ENCODE measurements around the gene SNRPA.
A peak's percentile ranks its signal among the peaks of the same experiment; 100 is the strongest.
"Not testable (repeated sequence)": the region's sequence is repeated elsewhere in the genome, so short reads cannot be mapped to it uniquely, and the experiment has no call there.

The SNRPA gene

GRCh38 chr19:40745402-40745780 lies 5.6 kb upstream of the SNRPA start:
- DNase-seq (ENCODE audit: insufficient read length, low spot score) (no peak), FAIRE-seq (no peak)

GRCh38 chr19:40747536-40747935 lies 3.5 kb upstream of the SNRPA start:
- no peak for TF ChIP-seq POLR2A (IDR thresholded peaks at IDR 0.05; ENCODE audit: low read depth, low read length)
- DNase-seq (ENCODE audit: insufficient read length, low spot score) (no peak), FAIRE-seq (no peak)

More at GRCh38 chr19:40745402-40745780, 5.6 kb upstream of the SNRPA start:
- no peak for TF ChIP-seq POLR2A (IDR thresholded peaks at IDR 0.05; ENCODE audit: low read depth, low read length)

GRCh38 chr19:40750058-40750873 lies 737 bp upstream of the SNRPA start, which contains the start of gene ACTMAP:
ACTMAP (minus strand) TSS chr19:40750477; CDS start chr19:40749803, 674 bp downstream.
- peak; percentile 31; the same call in 1 of the 2 replicates for TF ChIP-seq POLR2A (IDR thresholded peaks at IDR 0.05; ENCODE audit: low read depth, low read length)
- DNase-seq (ENCODE audit: insufficient read length, low spot score) (peak; percentile 99), FAIRE-seq (peak; percentile 89)

DNA sequence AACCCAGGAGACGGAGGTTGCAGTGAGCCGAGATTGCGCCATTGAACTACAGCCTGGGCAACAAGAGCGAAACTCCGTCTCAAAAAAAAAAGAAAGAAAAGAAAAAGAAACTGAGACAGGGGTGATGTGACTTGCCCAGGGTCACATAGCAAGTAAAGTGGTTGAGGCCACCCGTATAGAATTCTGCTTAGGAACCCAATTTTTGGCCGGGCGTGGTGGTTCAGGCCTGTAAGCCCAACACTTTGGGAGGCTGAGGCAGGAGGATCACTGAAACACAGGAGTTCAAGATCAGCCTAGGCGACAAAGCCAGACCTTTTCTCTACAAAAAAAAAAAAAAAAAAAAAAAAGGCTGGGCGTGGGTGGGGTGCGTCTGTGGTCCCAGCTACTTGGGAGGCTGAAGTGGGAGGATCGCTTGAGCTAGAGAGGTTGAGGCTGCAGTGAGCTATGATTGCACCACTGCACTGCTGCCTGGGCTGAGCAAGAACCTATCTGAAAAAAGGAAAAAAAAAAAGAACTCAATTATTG lies 1.3 kb downstream of the SNRPA start:
- FAIRE-seq = no peak
- no peak for TF ChIP-seq POLR2A (IDR thresholded peaks at IDR 0.05; ENCODE audit: low read depth, low read length)
- DNase-seq (ENCODE audit: insufficient read length, low spot score) = no peak

DNA sequence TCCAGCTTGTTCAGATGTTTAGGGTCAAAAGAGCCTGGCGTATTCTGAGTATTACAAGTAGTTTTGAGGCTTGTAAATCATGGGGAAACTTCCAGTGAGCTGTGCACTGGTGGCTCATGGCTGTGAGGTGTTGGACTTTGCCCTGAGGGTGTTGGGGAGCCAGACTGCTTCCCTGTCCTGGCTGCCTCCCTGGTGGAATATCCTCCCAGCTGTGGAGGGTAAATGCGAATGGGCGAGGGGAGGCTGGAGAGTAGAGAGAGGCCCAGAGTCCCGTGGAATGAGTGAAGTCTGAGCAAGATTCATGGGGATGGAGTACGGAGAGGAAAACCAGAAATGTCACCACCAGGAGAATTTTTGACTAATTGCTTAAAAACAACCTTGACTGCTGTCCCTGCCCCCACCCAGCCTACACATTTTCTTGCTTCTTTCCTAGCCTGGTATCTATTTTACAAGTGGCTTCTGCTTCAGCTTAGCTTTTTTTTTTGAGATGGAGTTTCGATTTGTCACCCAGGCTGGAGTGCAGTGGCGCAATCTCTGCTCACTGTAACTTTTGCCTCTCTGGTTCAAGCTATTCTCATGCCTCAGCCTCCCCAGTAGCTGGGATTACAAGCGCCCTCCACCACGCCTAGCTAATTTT lies 3.7 kb downstream of the SNRPA start:
- no peak for TF ChIP-seq POLR2A (IDR thresholded peaks at IDR 0.05; ENCODE audit: low read depth, low read length)
- FAIRE-seq (no peak), DNase-seq (ENCODE audit: insufficient read length, low spot score) (no peak)

- FAIRE-seq = no peak
- no peak for DNase-seq (ENCODE audit: insufficient read length, low spot score)
- no peak for TF ChIP-seq POLR2A (IDR thresholded peaks at IDR 0.05; ENCODE audit: low read depth, low read length)
These were observed 4.2 kb downstream of the SNRPA start for GRCh38 chr19:40755248-40755624.

GRCh38 chr19:40755791-40756190 lies 4.8 kb downstream of the SNRPA start:
- TF ChIP-seq POLR2A (IDR thresholded peaks at IDR 0.05; ENCODE audit: low read depth, low read length) = no peak
- FAIRE-seq = no peak
- DNase-seq (ENCODE audit: insufficient read length, low spot score) = no peak

DNA sequence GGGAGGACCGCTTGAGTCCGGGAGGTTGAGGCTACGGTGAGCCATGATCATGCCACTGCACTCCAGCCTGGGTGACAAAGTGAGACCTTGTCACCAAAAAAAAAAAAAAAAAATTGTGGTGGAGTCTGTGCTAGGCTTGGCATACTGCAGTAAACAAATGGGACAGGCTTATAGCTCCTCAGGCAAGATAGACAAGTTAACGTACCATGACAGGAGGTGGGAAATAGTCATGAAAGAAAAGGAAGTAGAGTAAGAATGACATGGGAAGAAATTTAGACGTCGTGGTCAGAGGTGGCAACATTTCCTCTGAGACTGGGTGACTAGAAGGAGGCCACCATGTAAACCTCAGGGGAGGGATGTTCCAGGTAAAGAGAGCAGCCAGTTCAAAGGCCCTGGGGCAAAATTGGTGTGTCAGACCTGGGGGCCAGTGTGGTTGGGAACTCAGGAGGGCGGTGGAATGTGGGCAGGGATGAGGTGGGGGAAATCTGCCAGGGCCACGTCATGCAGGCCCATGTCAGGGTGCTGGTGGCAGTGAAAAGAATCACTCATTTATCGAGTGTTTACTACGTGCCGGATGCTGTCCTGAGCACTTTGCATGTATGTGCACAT lies 5.6 kb downstream of the SNRPA start:
- no peak for TF ChIP-seq POLR2A (IDR thresholded peaks at IDR 0.05; ENCODE audit: low read depth, low read length)
- FAIRE-seq = no peak
- DNase-seq (ENCODE audit: insufficient read length, low spot score) = no peak

DNA sequence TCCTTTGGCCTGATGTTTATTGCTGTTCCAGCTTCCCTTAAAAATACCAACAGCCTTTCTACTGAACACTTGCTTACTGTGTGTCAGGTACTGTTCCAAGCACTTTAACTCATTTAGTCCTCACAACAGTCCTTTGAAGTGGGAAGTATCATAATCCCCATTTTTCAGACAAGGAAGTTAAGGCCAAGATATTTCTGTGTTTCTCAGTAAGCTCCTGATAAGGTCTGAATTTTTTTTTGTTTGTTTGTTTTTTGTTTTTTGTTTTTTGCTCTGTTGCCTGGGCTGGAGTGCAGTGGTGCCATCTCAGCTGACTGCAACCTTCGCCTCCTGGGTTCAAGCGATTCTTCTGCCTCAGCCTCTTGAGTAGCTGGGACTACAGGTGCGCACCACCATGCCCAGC lies 7.5 kb downstream of the SNRPA start:
- no peak for DNase-seq (ENCODE audit: insufficient read length, low spot score)
- no peak for FAIRE-seq
- TF ChIP-seq POLR2A (IDR thresholded peaks at IDR 0.05; ENCODE audit: low read depth, low read length) = no peak

DNA sequence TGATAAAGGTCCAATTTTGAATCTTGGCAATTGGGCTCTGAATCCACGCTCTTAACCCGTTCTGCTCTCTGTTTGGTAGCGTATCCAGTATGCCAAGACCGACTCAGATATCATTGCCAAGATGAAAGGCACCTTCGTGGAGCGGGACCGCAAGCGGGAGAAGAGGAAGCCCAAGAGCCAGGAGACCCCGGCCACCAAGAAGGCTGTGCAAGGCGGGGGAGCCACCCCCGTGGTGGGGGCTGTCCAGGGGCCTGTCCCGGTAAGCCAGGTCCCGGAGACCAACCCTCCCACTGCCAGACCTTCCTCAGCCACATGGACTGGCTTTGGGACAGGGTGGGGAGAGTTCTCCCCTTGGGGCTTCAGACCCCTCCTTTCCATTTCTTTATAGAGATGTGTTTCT lies 8.3 kb downstream of the SNRPA start:
- no peak for FAIRE-seq
- no peak for TF ChIP-seq POLR2A (IDR thresholded peaks at IDR 0.05; ENCODE audit: low read depth, low read length)
- no peak for DNase-seq (ENCODE audit: insufficient read length, low spot score)

GRCh38 chr19:40762754-40763470 lies 11.9 kb downstream of the SNRPA start:
- DNase-seq (ENCODE audit: insufficient read length, low spot score) = no peak
- FAIRE-seq = no peak

DNA sequence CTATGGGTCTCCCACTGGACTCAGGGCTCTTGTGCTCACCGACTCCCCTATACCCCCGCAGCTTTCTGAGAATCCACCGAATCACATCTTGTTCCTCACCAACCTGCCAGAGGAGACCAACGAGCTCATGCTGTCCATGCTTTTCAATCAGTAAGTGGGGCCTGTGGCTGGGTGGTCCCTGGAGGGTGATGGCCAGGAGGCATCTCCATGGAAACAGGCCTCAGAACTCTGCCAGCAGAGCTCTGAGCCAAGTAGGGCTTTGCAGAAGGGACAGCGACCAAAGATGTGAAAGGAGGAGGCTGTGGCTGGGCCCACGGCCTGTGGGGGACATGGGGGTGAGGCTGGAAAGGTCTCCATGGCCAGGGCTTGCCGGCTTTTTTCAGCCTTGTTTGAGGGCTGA lies 12.5 kb downstream of the SNRPA start:
- TF ChIP-seq POLR2A (IDR thresholded peaks at IDR 0.05; ENCODE audit: low read depth, low read length) = no peak
- DNase-seq (ENCODE audit: insufficient read length, low spot score) (no peak), FAIRE-seq (no peak)

More at GRCh38 chr19:40762754-40763470, 11.9 kb downstream of the SNRPA start:
- no peak for TF ChIP-seq POLR2A (IDR thresholded peaks at IDR 0.05; ENCODE audit: low read depth, low read length)

DNA sequence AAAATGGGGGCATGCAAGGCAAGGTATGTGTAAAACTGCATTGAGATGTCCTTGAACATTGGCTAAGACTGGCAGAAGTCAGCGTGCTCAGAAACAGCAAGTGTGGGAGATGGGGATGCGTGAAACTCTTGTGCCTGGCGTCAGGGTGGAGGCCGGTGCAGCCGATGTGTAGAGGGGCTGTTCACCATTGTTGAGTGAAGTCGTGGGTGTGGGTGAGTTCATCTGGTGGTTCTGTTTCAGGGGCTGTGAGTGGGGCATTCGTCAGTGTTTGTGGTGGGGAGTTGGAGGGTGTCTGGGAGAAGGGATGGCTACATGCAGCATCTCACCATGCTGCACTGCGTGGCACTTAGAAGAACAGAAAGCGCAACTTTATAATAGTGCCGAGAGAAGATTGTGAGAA lies 13.0 kb downstream of the SNRPA start:
- FAIRE-seq (no peak), DNase-seq (ENCODE audit: insufficient read length, low spot score) (no peak)
- no peak for TF ChIP-seq POLR2A (IDR thresholded peaks at IDR 0.05; ENCODE audit: low read depth, low read length)

DNA sequence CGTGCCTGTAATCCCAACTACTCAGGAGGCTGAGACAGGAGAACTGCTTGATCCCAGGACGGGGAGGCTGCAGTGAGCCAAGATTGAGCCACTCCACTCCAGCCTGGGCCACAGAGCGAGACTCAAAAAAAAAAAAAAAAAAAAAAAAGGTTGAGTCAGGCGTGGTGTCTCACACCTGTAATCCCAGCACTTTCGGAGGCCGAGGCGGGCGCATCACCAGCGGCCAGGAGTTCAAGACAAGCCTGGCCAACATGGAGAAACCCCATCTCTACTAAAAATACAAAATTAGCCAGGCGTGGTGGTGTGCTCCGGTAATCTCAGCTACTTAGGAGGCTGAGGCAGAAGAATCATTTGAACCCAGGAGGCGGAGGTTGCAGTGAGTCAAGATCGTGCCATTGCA lies 15.4 kb downstream of the SNRPA start:
- FAIRE-seq; DNase-seq (ENCODE audit: insufficient read length, low spot score): not testable (repeated sequence)
